TTC549 (cell line): ENCODE data around the gene WNT9A.

Source experiments
- FAIRE-seq: peaks from 2 replicates; lab custom pipeline; 2012; peaks lifted over from hg19 to GRCh38; lab: Jason Lieb, UNC

The WNT9A gene

DNA sequence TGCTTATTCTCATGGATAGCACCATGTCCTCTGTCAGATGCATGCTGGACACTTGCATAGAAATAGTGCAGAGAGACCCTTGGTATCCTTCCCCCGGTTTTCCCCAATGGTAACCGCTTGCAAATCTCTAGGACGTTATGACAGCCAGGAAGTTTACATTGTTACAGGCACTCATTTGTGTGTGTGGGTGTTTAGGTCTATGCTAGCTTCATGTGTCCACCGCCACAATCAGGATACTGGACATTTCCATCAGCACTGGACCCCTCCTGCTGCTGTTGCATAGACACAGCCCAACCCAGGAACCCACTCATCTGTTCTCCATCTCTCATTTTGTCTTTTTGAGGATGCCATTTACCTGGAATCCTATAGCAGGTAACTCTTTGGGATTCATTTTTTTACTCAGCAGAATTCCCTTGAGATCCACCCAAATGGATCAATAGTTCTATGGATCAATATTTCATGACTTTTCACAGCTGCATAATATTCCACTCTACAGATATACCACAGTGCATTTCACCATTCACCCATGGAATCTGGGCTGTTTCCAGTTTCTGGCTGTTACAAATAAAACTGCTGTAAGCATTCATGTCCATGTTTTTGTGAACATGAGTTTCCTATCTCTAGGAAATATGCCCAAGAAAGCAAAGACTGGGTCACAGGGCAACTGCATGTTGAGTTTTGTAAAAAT, 6.6 kb upstream of the WNT9A start:
- no peak for FAIRE-seq

DNA sequence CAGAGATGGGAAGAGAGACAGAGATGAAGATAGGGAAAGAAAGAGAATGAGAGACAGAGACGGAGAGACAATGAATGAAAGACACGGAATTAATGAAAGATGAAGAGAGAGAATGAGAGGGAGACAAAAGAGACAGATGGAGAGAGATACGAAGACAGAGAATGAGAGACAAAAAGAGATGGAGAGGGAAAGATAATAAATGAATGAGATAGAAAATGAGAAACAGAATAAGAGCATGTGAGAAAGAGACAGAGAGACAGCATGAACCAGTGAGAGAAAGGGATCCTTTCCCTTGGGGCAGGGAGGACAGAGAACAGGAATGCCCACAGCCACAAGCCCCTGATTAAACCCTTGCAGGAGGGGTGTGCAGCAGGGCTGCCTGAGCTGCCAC, 5.3 kb upstream of the WNT9A start:
- no peak for FAIRE-seq

DNA sequence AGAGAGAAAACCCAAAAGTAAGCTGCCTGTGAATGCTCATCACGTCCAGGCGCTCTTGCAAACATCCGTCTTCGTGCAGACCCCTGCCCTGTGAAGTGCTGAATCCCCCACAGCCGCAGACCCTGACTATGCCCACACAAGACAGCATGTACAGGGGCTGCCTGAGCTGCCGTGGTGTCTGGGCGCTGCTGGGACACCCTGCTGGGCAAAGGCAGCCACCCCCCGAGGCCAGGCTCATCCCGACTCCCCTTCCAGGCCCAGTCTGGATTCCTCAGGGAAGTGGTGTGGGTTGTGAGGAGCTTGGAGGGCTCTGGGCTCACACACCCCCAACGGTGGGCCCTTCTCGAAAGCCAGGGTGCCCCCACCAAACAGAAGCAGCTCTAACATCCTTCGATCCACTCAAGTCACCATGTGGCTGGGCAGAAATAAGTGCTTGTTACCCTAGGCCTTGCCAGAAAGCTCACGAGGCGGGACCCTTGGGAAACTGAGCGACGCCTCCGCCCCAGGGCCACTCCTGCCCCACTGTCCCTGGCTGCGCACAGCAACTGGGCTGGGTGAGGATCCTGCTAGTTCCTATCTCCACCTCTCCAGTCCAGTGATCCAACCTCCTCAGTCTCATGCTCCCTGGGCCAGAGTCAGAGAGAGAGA, 4.8 kb upstream of the WNT9A start:
- FAIRE-seq, result no peak

DNA sequence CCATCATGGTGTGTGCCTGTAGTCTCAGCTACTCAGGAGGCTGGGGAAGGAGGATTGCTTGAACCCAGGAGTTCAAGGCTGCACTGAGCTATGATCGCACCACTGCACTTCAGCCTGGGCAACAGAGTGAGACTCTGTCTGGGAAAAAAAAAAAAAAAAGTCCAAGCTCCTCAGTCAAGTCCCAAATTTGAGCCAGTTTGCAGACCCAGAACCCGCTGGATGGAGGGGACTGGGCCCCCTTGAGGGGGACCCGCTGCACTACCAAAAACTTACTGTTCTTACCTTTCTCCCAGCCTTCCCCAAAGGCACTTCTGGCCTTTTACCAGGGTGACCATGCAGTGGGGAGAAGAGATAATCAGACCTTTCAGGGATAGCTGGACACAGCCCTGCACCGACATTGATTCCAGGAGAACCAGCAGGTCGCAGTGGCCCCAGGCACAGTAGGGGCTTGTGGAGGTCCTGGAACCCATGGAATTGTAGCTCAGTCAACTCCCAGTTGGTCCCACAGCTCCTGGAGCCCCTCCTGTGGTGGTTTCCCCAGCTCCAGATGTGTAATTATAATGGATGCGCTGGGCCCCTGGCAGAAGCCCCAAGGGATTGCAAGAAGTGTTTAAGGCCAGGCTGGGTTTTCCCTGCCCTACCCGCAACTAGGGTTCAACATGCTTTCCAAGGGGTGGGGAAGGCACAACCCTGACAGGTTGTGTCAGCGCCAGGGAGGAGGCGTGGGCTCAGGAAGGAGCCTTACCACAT, 4.1 kb upstream of the WNT9A start:
- no peak for FAIRE-seq

DNA sequence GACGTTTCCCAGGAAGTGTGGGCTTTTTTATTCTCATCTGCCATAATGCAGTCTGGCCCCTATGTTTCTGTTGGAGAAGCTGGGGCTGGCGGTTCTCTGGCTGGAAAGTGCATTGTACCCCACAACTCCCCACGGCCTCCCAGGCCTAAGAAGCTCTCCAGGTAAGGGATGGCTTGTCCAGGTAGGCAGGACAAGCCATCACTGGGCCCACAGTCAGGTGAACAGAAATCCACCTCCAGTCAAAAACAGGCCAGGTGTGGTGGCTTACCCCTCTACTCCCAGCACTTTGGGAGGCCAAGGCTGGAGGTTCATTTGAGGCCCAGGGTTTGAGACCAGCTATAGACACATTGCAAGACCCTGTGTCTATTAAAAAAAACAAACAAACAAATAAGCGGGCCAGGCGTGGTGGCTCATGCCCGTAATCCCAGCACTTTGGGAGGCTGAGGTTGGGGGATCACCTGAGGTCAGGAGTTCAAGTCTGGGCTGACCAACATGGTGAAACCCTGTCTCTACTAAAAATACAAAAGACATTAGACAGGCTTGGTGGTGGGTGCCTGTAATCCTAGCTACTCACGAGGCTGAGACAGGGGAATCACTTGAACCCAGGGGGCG, 3.1 kb upstream of the WNT9A start:
- no peak for FAIRE-seq

DNA sequence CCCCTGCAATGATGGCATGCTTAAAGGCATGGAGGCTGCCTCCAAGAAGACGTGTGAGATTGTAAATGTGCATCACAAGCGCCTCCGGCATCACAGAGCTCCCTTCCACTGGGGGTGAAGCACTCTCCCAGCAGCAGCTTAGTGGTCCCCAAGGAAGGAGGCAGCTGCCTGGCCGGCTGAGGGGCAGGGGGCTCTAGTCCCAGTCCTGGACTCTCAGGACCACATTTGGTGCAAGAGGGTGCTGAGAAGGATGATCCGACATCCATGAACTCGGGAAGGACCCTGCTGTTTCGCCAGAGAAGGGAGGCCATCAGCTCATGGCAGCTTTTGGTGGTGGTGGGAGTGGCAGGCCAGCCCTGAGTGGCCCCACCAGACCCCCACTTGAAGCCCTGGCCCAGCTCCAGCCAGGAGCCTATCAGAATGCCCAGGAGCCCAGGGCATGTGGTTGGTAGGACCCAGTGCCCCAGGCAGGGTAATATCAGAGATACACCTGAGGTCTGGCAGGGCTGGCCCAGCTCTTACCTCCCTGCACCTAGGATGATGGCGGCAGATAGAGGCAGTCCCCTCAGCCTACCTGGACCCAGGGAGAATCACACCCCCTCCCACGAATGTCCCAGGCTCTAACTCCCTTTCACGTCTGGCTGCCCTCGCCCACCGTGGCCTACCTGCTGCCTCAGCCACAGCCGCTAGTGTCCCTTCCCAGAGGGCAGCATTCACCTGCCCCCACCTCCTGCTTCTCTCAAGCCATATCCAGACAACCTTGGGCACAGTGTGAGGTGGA, 2.4 kb upstream of the WNT9A start:
- no peak for FAIRE-seq

DNA sequence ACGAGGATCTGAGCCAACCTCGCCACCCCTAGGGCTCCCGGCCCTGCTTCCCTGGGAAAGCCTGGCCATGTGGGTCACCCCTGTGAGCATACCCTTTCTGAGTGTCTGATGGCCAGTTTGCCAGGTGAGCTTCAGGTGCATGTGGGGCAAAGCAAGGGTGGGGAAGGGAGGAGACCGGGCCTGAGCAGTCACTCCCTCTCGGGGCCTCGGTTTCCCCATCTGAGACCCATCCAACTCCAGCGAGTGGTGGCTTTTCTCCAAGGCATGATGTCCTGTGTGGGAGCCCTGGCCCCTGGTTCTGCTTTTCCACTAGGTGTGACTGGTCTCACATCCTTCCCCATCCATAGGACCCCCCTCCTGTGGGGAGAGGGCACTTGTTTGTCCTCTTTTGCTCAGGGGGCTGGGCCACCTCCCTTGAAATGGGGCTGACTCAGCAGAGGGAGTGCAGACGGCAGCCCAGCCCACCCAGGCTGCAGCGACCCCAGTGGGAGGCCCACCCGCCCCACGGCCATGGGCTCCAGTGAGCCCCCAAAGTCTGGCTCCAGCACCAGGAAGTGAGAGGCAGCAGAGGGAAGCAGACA, 1.7 kb upstream of the WNT9A start:
- no peak for FAIRE-seq

DNA sequence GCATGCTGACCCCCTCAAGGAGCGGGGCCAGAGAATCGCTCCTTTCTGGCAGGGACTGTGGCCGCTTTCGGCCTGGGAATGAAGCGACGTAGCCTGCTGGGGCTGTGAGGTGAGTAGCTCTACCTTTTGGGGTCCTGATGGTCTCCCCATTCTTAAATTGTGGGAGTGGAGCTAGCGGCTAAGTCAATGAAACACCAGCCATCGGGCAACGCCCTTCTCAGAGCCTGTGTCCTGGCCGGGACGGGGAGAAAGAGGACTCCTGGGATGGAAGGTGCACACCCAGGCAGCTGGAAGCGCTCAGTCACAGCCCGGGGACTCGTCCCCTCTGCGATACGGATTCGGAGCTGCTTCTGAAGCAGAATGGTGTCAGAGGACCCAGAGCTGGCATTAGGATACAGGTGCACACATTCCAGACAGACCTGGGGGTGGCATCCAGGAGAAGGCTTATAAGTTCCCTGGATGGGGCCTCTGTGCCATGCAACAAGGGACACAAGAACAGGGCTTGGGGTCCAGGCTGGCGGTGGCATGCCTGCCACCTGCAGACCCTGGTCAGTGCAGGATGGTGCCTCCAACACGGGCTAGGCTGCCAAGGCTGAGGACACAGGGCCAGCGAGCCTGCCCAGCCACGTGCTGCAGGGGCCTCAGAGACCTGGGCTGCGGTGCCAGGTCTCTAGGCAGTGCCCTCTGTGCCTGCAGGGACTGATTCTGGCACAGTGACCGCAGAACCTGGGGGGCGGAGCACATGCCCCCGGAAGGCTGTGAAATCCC, 945 bp upstream of the WNT9A start:
- FAIRE-seq, result no peak

DNA sequence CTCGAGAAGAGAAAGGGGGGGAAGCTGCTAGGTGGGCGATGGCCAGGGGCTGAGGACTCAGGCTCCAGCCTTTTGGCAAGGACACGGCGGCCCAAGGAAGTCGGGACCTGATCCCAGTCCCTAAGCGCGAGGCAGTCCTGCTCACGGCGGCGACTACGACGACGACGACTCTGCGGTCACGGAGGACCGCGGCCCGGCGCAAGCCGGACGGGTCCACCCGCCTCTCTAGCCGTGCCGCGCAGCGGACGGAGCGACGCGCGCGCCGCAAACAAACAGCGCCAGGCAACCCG, 401 bp downstream of the WNT9A start:
- FAIRE-seq, result no peak

DNA sequence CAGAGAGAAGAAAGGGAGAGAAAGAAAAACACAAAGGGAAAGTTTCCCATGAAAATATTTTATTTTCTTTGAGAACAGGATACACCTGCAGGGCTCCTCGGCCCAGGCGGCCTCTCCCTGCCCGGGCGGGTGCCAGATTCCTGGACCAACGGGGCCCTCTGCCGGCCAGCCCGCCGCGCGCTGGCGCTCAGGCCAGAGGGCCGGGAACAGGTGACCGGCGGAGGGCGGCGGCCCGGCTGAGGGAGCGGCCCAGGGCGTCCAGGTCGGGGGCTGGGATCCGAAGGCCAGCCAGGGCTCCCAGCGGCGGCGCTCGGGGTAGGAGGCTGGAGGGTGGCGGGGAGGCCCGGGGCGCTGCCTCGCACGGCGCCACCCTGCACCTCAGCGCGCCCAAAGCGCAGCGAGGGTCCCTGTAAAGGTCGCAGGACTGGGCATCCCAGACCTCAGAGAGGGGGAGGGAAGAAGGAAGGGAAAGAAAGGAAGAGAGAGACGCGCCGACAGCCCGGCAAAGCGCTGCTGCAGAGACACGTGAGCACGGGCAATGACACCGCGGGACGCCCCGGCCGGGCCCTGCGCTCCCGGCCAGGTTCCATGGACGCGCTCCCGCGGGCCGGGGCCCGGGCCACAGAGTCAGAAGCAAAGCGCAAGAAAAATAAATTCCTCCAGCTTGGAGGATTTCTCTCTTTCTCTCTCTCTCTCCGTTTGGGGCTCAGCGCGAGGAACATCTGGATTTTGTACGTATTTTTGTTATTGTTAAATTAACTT, 927 bp downstream of the WNT9A start:
- no peak for FAIRE-seq

DNA sequence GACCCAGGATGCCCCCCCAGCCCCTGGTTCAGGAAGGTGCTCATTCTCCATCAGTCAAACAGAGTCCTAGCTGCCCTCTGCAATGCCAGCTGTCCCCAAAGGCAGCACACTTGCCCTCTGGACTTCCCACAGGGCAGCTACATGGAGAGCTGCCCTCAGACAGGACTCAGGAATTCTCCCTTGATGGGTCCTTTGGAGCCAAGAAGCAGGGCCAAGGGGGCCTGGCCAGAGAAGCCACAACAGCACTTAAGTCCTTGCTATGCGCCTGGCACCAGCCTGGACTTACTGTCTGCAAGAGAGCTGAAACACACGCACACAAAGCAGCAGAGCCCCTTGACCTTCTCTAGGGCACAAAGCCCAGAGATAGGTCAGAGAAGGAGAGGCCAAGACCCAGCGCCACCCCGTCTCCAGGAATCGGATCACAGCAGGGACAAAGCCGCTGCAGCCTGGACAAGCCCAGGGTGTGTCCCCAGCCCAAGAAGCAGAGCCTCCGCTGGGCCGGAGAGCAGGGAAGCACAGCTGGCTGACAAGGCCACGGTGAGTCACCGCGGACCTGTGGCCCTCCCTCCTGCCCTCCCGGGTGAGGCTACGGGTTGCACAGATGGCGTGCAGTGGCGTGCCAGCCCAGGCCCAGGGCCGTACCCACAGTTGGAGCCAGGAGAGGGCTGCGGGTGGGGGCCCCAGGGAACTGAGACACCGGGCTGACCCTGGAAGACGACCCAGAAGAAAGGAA, 1.7 kb downstream of the WNT9A start:
- no peak for FAIRE-seq

DNA sequence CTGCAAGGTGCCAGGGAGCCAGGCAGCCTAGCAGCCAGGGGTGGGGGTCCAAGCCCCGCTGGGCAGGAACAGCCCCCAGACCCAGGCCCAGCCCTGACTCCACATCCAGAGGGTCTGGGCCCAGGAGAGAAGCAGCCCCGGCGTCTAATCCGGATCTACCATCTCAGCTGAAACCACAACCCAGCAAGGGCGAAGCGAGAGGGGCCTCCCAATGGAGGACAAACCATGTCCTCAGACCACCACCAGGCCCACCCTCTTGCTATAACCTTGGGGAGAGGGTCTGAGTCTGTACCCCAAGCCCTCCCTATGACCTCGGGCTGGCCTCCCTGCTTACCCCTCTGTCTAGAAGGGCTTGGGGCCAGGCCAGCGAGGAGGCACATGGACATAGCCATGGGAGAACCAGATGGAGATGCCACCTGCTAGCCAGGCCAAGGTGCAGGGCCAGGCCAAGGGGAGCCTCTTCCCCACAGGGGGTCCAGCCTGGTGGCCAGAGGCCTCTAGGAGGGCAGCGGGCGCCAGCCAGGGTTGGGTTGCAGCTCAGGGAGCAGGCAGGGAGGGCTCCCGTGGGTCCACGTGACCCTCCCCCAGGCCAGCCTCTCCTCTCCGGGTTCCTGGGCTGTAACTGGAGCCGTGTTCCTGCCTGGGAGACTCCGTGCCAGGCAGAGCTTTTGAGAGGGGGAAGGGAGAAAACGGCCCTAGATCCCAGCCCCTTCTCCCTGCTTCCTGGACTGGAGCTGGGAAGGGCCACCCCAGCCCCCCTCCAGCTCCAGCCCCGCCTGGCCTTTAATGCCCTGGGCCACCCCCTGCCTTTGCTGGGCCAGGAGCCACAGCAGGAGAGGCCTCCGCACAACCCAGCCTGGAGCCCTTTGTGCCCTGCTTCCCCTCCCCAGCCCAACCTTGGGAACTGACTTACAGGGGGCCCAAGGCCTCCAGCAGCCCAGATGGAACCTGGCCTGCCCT, 2.5 kb downstream of the WNT9A start:
- FAIRE-seq, result no peak

DNA sequence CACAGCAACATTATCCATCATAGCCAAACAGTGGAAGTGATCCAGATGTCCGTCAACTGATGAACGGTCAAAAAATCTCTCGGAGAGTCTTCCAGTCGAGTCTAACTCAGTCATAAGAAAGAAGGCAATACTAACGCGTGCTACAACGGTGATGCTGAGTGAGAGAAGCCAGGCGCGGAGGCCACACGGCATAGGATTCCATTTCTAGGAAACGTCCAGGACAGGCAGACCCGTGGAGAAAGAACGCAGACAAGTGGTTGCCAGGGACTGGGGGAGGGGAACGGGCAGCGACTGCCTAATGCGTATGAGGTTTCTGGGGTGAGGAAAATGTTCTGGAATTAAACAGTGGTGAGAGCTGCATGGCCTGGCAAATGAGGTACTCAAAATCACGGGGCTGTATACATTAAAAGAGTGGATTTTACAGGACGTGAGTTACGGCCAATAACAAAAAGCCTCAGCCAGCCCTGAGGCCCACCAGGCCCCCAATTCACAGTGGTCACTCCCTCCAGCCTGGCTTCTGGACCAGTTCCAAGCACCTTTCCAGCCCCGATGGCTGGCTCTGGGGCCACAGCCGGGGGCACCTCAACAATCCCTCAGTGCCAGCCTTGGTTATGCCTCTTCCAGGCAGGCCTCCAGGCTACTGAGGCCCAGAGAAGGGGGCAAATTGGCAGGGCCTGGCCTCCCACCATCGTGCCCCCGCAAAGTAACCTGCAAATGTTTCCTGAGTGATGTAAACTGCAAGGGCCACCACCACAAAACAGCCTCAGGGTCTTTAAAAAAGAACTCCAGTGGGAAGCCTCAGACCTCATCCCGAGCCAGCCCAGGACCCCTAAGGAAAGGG, 3.4 kb downstream of the WNT9A start:
- FAIRE-seq, result no peak

DNA sequence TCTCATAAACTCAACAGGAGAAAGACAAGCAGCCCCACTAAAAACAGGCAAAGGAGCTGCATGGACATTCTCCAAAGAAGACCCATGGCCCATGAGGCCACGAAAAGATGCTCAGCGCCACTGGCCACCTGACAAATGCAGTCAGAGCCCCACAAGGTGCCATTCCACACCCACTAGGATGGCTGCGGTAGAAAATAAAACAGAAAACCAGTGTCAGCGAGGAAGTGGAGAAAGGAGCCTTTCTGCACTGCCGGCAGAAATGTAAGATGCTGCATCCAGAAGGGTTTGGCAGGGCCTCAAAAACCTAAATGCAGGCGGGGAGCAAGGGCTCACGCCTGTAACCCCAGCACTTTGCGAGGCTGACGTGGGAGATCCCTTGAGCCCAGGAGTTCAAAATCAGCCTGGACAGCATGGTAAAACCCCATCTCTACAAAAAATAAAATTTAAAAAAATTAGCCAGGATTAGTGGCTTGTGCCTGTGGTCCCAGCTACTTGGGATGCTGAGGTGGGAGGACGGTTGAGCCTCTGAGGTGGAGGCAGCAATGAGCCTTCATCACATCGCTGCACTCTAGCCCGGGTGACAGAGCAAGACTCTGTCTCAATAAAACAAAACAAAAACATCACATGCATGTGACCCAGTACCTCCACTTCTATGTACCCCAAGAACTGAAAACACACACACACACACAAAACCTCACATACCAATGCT, 4.2 kb downstream of the WNT9A start:
- FAIRE-seq, result no peak

DNA sequence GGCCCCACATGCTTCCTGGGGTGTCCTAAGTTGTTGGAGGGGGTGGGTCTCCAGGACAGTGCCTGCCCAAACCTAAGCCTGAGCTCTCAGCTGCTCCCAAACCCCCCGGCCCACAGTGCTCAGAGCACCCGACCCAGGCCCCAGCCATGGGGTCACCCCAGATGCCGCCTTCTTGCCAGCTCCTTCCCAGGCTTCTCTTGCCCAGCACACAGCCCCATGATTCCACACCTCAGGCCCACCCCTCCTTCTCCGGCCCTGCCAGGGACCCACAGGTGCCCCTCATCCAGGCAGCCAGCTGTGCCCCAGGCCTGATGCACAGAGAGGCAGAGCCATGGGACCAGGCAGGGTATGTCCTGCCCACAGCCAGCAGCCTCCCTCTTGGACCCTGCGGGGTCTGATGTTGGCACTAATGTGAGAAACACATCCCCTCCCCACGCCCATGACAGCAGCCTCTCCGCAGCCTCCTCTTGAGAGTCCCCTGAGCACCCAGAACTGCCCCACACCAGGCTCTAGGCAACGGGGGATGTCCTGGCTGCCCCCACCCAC, 4.9 kb downstream of the WNT9A start:
- FAIRE-seq, result no peak

DNA sequence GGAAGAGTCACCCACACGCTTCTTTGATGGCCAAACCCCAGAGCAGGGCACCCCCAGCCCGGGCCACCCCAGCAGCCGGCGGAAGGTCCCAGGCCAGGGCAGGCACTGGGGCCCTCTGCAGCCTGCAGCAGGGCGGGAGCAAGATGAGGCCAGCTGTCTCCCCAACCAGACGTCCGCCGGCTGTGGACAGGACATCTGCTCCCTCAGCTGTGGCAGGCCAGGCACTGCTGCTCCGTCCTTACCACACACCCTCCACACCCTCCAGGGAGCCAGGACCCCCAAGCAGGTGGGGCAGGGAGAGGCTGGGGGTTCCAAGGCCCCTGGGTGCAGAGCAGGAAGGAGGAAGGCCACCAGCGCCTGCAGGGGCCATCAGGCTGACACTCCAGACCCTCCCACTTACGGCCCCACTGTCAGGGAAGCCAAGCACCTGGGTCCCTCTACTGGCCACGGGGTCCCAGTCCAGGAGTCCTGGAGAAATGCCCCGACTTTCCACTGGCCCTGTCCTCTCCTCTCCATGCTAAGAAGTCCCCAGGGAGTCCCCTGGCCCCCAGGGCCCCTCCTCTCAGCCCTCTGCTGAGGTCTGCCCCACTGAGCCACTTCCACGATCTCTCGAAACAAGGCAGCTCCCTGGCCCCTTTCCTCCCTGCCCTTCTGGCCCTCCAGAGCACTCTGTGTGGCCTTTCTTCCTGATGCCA, 5.6 kb downstream of the WNT9A start:
- FAIRE-seq, result no peak
